H1 (cell line): ENCODE results near the gene DSP. TPM values are rescaled to one million over a fixed set of nuclear protein-coding genes. Genes with fewer than 3 reads are reported as not detected.

Experiments used
- CHD1 ChIP-seq: IDR thresholded peaks from 2 replicates; pipeline ENCODE4 v1.6.1; 2012; ENCODE audit warnings: low read depth, low read length, improper control_type of control experiment
- KDM4A ChIP-seq: IDR thresholded peaks from one replicate; pipeline ENCODE4 v1.7.1; 2012; ENCODE audit warnings: low read depth, mild to moderate bottlenecking, moderate library complexity, low read length, inconsistent platforms; ENCODE audit not compliant: severe bottlenecking
- RFX5 ChIP-seq: IDR thresholded peaks from 2 replicates; pipeline ENCODE4 v1.6.1; 2011; ENCODE audit warnings: low read depth, low read length, improper control_type of control experiment, borderline replicate concordance
- polyA plus RNA-seq, 7 experiments: library from polyadenylated mRNA; depleted of rRNA in 3 of 7; stranded (reverse) in 5 of 7; unstranded in 2 of 7; fragments of >200 nt in 5 of 7; fragments of 200-250 nt in 2 of 7; gene quantifications; 1 replicate in 5 of 7; 2 replicates in 1 of 7; 4 replicates in 1 of 7; pipeline versions ENCODE4 v1.2.1 to v1.2.3, GENCODE V29; 2011 to 2013; ENCODE audit warnings: missing spikeins in 2 of 7, mixed read lengths in 2 of 7
- total RNA-seq: library from RNA; stranded (reverse); fragmentation: NEBNext Ultra II Directional; extraction: Animal tissue kit (Norgen Biotek cat#: 25700); gene quantifications from 2 replicates; pipeline ENCODE4 v1.2.1, GENCODE V29; 2021

The DSP gene
- total and polyA plus RNA-seq, 2 of the 8 experiments (the other 6 are each of a cell fraction or from before 2014, with no cell fraction given) = 14.3 to 48.5 TPM

GRCh38 chr6:7604506-7604905 is 63.0 kb downstream of the DSP start (continued):
- TF ChIP-seq KDM4A (no peak), CHD1 (no peak), RFX5 (no peak)
